Esophagus mucosa (tissue), 1 donor: ENCODE results near the gene DAGLA. TPM values are rescaled to one million over a fixed set of nuclear protein-coding genes. Genes with fewer than 3 reads are reported as not detected.
A peak's percentile ranks its signal among the peaks of the same experiment; 100 is the strongest.

Experiments
- ATAC-seq: fragments of 200-7000 bp; cut with Tn5 transposase; one replicate; pipeline ENCODE4 v1.9.1; 2020
- total RNA-seq: library from RNA; stranded (reverse); gene quantifications from one replicate; pipeline ENCODE4 v1.2.4, GENCODE V29; 2023
- donor health status: DM: yes; HTN: yes; CAD: no.

DAGLA gene
- total RNA-seq, 1 donor from 2014 or later: 2.3 TPM

DNA sequence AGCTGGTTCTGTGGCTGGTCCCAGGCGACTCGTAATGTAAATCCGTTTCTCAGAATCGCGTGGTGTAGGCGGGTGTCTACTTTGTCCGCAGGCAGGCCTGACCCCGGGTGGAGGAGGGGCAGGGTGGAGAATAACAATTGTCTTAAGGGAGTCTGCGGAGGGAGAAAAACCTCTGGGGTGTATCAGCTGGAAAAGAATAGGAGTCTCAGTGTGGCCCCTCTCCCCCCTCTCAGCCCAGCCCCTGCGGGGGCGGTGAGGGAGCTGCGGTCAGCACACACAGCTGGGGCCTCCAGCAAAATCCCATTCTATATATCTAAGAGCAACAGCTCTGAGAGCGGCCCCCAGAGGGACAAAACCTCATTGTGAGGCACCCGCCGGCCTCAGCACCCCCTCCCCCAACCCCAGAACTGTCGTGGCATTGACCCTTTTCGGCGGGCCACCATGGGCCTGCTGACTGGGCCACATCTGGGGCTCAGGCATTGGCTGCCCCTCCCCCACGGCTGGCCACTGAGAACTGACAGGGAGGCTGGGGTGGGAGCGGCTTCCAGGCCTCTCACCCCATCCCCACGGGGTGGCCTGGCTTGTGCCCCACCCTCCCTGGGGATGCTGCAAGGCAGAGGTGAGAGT, 69.5 kb downstream of the DAGLA start:
- no peak for ATAC-seq

DNA sequence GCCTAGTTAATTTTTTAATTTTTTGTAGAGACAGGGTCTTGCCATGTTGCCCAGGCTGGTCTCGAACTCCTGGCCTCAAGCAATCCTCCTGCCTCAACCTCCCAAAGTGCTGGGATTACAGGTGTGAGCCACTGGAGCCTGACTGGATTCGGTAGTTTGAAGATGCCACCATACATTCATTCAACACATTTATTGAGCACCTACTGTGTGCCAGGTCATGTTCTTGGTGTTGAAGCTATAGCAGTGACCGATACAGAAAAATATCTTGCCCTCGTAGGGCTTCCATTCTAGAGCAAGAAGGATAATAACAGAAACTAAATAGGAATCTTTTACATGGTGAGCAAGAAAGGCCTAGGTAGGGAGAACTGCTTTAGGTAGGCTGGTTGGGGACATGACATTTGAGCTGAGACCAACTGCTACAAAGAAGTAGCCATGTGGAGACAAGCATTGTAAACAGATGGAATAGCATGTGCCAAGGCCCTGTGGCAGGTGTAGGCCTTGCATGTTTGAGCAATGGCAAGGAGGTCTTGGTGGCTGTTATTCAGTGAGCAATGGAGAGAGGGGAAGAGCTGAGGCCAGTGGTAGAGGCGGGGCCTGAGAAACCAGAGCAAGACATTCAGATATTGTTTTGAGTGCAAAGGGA, 70.6 kb downstream of the DAGLA start:
- ATAC-seq: no peak

DNA sequence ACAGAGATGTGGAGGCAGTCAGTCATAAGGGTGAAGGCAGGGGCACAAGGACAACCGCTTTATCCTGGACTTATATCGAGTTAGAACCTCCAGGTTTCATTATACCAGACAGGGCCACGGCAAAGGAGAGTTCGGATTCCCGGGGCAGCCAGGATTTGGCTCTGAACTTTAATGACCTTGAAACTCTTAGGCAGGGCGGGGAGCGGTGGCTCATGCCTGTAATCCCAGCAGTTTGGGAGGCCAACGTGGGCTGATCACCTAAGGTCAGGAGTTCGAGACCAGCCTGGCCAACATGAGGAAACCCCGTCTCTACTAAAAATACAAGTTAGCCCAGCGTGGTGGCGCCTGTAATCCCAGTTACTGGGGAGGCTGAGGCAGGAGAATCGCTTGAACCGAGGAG, 71.2 kb downstream of the DAGLA start:
- no peak for ATAC-seq

DNA sequence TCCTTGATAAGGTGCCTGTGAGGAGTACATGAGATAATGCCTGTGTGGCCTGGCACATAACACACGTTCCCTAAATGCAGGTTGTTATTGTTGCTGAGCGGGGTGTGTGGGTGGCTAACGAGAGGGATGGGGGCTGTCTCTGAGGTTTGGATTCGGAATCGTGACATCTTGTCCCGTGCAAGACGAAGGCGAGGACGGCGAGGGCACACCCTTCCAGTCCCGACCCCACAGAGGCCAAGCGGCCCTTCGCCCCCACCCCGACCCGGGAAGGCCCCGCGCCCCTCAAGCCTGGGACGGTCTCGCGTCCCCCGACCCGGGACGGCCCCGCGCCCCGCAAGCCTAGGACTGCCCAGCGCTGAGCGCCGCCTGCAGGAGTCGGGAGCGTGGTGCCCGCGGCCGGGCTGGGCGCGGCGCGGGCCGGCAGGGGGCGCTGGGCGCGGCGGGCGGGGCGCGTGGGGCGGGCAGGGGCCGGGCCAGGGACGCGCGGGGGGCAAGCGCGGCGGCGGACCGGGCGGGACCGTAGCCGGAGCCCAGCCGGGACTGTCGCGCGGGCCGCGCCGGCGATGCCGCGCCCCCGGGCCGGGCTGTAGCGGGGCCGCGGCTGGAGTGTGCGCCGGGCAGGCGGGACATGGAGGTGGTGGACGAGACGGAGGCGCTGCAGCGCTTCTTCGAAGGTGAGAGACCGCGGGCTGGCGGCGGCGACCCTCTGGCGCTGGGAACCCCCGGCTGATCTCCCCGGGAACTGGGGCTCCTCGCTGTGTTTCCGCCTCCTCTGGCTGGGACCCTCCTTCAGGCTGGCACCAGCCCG, 72.1 kb downstream of the DAGLA start, which contains the start of gene MYRF:
TSS of gene MYRF (plus strand) at position 520 of the 808 bp plus-strand sequence. CDS start at position 629, 109 bp downstream.
- ATAC-seq: peak; percentile 38

DNA sequence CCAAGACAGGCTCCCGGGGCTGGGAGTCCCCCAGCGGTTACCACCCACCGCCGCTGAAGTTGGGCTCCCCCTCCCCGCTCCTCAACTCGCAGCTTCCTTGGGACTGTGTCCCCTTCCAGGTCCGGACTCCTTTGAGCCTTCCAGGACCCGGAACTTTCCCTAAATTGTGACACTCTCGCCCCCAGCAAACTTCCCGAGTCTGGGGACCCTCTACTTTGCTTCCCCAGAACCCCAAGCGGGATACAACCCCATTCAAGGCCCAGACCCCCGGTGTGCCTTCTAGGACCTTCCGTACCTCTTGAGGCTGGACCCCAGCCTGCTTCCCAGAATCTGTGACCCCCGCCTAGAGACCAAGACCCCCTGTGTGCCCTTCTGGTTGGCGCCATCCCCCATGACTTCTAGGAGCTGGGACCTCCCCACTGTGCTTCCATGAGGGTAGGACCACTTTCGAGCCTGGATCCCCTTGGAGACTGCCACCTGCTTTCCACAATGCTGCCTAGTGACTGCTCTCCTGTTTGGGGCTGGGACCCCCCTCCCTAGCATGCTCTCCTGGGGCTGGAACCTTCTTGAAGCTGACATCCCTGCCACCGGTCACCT, 72.8 kb downstream of the DAGLA start:
- no peak for ATAC-seq

DNA sequence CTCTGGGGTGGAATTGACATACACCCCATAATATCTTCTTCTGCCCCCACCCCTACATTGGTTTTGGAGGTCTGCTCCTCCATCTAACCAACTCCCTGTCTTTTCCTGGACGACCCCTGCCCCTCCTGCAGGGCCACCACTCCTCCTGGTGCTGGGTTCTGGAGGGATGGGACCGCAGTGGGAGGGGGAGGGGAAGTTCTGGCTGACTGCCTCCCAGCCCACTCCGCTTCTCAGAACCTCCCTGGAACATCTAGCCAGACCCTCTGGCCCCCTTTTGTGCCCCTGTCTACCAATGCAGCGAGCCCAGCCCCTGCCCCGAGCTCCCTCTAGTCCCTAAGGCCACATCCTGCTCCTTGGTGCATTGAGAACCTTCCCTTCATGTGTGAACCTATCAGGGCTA, 73.5 kb downstream of the DAGLA start:
- ATAC-seq: no peak

DNA sequence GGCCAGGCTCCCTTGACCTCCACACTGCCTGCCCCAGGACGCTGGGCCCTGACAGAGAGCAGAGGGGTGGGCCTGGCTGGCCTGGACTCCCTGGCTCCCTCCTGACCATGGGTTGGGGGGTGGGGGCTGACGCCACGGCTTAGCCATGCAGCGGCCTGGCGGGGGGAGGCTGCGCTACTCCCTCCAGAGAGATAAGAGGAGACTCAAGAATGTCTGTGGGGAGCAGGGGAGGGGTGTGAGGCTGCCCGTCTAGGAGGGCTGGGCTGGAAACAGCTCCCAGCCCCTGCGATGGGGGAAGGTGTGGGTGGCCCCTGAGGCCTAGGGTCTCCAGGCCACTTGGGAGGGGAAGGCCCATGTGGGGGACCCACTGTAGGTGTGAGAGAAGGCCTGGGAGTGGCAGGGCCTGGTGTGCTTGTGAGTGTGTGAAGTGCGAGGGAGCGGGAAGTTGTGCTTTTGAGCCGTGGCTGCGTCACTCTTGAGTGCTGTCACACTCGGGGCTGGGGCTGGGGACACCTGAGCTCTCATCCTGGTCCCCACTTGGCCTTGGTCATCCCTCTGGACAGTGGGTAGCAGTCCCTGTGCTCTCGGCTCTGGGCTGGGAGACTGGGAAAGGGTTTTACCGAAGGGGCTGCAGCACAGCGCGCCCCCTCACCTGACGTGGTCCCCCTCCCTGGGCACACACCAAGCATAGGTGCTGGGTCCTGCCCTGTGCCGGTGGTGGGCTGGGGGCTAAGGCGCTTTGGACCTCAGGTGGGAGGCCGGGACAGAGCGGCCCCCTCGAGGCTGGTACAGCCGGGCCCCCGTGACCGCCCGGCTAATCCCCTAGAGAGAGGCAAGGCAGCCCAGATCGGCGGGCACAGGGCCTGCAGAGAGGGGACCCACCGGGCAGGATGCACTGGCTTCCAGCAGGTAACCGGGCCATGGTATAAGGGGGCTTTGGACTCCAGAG, 74.6 kb downstream of the DAGLA start:
- ATAC-seq: no peak

DNA sequence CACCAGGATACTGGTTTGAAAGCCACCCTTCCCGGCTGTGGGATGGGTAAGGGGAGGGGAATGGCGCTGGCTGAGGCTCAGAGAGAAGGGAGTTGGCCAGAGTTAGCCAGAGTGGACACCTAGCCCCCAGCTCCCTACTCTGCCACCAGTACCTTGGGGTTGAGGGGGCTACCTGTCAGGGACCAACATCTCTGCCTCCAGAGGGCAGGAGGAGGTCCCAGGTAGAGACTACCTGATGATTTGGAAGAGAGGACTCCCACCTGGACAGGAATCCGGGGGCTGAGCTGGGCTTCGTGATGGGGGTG, 75.9 kb downstream of the DAGLA start:
- no peak for ATAC-seq

DNA sequence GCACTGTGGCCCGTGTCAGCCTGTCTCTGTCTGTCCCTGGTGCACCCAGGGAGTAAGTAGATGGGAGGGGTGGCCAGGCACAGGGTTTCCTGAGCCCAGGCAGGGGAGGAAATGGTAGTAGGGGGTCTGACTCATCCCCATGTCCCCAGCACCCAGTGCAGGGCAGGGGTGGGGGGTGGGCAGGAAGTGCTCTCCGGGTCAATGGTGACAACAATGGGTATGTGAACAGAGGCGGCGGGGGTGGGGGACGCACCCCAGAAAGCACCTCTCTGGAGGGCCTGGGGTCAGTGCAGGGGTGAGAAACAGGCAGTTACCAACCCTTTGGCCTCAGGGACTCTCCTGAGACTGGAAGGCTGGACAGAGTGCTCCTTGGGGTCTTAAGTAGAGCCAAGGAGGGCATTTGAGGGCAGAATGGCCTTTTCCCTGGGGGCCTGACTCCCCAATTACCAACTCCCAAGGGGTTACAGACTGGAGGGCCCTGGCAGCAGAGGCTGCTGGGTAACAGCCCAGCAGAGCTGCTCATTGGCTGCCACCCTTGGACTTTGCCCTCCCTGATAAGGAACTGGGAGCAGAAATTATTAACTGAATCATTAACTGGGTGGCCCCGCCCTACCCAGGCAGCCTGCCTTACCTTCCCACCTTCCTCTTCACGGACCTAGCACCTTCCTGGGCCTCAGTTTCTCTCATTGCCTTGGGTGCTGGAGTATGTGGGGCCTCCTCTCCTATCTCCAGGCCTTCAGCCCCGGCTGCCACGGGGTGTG, 76.4 kb downstream of the DAGLA start:
- ATAC-seq: no peak

DNA sequence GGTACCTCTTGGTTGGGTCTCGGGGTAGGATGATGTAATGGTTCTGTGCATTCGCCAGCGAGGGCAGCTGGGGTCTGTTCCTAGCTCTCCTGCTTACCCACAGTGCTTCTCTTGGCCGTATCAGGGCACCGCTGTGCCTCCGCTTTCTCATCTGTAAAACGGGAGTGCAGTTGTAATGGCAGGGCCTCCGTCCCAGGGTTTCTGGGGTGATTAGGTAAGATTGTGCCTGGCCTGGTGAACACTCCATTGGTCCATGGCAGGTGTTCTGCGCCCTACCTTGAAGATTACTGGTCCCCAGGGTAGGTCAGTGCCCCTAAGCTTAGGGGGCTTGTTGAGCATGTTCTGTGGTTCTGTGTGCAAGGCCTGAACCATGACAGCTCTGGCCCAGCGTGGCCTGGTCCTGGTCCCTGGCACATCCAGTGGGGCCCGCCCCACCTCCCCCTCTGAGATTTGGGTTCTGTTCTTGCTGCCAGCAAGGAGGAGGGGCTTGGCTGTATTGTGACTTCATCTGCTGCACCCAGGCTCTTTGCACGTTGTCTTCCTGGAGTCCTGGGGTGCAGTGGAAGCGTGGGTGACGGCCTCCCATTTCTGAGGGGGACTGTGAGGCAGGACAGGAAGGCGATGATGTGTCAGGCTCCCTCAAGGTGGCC, 77.1 kb downstream of the DAGLA start:
- no peak for ATAC-seq

DNA sequence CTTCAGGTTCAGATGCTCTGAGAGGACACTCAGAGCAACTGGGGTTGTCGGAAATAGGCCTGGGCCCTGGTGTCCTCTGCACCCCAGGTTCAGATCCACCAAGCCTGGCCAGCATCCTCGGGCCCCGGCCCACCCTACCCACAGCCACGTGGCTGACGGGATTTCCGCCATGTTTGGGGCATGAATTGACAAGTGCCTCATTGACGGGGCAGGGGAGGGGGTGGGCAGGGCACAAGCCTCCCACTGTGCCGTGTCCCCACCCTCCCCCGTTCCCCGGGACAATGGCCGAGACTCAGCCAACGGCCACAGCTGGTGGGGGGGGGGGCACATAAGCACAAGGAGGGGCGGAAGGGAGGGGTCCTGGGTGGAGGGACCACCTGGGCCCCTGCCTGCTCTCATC, 80.8 kb downstream of the DAGLA start:
- no peak for ATAC-seq

DNA sequence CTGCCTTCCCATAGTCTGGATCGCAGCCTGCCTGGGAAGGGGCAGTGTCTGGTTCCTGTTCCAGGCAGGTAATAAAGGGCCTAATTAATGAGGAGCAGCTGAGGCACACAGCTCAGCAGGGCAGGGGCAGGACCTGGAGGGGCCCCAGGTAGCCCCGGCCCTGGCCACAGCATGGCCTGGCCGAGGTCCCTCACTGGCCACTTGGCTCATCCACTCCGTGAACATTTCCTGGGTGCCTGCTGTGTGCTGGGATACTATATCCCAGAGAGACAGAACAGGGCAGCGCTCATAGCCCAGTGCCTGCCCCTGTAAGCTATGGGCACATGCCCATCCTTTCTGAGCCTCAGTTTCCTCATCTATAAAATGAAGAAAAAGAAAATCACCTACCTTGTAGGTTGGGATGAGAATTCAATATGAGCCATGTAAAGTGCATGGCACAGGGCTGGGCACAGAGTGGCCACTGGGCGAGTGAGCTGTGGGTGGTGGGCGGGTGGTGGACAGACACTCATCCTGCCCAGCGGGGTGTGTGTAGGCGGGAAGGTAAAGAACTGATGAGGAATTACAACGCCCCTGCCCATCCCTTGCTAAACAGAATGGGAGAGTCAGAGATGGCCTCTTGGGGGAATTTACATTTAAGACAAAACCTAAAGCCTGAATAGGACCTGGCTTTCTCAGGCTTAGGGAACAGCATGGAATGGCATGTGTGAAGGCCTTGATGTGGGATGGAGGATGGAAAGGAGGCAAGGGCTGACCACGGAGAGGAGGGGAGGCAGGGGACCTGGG, 81.4 kb downstream of the DAGLA start:
- no peak for ATAC-seq

DNA sequence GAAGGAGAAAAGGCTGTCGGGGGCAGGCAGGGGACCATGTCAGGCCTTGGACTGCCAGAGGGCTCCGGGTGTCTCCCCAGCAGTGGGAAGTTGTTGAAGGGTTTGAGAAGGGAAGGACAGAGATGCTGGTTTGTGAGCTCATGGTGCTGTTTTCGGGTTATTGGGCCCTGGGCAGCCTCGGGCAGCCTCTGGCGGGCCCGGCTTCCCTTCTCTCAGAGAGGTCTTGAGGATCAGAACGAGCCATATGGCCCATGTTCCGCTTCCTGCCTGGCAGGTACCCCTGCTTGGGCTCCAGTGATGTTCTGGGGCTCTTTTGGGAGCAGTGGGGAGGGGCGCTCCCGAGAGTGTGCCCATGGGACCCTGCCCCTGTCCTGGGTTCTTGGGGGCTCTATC, 82.0 kb downstream of the DAGLA start:
- ATAC-seq: no peak

DNA sequence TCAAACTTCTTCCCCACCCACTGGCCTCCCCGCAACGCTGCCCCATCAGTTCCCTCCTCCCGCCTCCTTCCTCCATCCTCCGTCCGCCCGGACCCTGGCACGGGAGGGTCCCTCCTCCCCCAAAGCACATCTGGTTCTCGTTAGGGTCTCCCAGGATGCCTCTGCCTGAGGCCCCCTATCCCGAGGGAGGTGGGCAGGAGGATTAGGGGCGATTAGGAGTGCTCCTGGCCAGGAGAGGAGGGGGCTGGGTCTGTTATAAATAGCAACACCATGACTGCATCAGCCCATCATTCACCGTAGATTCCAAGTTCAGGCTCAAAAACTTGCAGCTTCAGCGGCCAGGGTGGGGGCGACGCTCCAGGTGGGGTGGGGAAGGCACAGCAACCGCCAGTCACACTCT, 82.6 kb downstream of the DAGLA start:
- no peak for ATAC-seq

DNA sequence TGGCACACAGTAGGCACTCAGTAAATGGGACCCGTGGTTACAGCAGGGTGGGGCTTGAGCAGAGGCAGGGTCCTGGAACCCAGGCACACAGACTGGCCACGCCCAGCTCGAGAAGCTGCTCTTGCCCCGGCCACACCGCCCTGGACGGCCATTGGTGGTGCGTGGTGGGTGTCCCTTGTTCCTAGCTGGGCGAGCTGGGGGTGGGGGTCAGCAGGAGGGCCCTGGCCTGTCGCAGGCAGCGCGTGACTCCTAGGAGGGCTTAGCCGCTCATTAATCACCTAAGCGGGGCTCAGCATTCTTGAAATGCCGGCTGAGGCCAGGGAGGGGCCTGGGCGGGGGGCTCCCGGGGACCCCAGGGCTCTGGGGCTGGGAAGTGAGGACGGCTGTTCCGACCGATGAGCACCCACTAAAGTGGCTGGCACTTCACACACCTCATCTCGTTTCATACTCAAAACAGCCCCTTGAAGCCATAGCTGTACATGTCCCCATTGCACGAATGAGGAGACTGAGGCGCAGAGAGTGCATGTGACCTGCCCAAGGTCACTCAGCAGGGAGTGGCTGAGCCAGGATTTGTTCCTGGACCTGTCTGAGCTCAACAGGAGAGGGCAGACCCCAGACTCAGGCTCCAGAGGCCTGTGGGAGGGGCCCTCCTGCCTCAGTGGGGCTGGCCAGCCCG, 83.9 kb downstream of the DAGLA start:
- ATAC-seq: no peak

DNA sequence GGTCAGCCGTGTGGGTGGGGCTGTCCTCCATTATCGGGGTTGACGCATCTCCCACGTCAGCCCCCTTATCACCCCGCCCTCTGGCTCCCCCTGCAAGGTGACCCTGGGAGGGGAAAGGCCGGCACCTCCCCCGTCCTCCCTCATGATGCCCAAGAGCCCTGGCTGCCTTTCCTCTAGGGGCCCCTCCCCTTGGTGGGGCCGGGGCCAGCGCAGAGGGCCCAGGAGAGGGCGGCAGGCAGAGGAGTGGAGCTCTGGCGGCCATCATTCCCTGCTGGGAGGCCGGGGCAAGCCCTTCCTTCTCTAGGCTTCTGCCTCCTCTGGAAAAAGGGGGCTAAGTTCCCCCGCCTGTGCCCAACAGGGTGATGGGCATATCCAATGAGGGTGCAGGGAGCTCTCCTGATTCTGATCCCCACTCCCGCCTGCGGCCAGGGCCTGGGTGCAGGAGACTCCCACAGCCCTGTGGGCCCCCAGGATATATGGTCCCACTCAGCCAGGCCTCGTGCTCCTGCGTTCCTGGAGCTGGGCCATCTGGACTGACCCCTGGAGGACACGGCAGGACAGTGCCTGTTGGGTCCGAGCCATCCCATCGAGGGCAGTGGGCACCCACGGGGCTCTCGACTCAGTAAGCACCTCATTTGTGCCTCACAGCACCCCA, 84.5 kb downstream of the DAGLA start:
- ATAC-seq: no peak

DNA sequence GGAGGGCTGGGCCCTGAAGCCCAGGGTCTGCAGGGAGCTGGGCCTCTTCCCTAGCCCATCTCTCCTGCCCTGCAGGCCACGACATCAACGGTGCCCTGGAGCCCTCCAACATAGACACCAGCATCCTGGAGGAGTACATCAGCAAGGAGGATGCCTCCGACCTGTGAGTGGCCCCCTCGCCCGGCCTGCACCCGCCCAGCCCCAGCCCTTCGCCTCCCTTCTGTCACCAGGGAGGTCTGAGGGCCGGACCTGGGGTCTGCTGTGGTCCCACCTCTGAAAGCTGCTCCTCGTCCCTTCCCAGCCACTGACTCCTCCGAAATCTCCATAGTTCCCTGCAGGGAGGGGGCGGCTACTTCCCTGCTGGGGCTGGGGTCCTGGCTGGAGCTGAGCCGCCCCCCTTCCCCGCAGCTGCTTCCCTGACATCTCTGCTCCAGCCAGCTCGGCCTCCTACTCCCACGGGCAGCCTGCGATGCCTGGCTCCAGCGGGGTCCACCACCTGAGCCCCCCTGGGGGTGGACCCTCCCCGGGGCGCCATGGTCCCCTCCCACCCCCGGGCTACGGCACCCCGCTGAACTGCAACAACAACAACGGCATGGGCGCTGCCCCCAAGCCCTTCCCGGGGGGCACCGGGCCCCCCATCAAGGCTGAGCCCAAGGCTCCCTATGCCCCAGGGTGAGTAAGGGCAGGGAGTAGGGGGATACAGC, 85.5 kb downstream of the DAGLA start:
- no peak for ATAC-seq

DNA sequence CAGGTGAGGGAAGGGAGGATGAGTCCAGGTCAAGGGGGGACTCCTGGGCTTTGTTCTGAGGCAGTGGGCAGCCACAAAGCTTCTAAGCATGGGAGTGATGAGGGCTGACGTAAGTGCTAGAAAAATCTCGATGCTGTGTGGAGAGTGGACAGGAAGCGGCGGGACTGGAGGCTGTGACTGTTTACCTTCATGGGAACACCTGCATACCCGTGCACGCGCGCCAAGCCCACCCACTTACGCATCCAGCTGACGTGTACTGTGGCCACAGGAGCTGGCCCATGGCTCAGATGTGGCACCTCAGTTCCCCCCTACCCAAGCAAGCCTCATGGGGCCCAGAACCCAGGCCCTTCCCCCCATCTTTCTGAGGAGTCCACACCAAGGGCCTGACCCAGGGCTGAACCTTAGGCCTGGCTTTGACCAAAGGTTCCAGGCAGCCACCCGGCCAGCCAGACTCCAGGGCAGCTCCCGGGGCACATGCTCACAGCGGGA, 86.2 kb downstream of the DAGLA start:
- no peak for ATAC-seq
